Smooth muscle cell (in vitro differentiated cells): ENCODE measurements around the gene ASB10. TPM values are rescaled to one million over a fixed set of nuclear protein-coding genes. Genes with fewer than 3 reads are reported as not detected.

ENCODE experiments used
- DNase-seq: peaks from one replicate; lab custom pipeline; 2025; ENCODE audit not compliant: unreplicated experiment; lab: John Stamatoyannopoulos, UW
- H2AFZ ChIP-seq: fragments of 200-600 bp; sonication (generic); 2 replicates; pipeline ENCODE4 v1.6.0; 2016; ENCODE audit warnings: antibody characterized with exemption, low read depth, mild to moderate bottlenecking
- H3F3A ChIP-seq: fragments of 200-600 bp; sonication (generic); 2 replicates; pipeline ENCODE4 v1.6.0; 2017; ENCODE audit warnings: antibody characterized with exemption, low read depth
- H3K27ac ChIP-seq: fragments of 200-600 bp; sonication (generic); 2 replicates; pipeline ENCODE4 v1.5.1; 2016; ENCODE audit warnings: low read depth, mild to moderate bottlenecking
- H3K27me3 ChIP-seq: fragments of 200-600 bp; sonication (generic); 2 replicates; pipeline ENCODE4 v1.6.1; 2016; ENCODE audit warnings: low read depth, mild to moderate bottlenecking
- H3K36me3 ChIP-seq: fragments of 200-600 bp; sonication (generic); 2 replicates; pipeline ENCODE4 v1.5.1; 2016; ENCODE audit warnings: low read depth
- H3K4me1 ChIP-seq: fragments of 200-600 bp; sonication (generic); 2 replicates; pipeline ENCODE4 v1.5.1; 2016; ENCODE audit warnings: low read depth
- H3K4me2 ChIP-seq: fragments of 200-600 bp; sonication (generic); 2 replicates; pipeline ENCODE4 v1.6.0; 2016; ENCODE audit warnings: mild to moderate bottlenecking
- H3K4me3 ChIP-seq: fragments of 200-600 bp; sonication (generic); 2 replicates; pipeline ENCODE4 v1.5.1; 2016; ENCODE audit warnings: mild to moderate bottlenecking
- H3K79me2 ChIP-seq: fragments of 200-600 bp; sonication (generic); 2 replicates; pipeline ENCODE4 v1.6.0; 2016; ENCODE audit warnings: low read depth, mild to moderate bottlenecking
- H3K9ac ChIP-seq: fragments of 200-600 bp; sonication (generic); 2 replicates; pipeline ENCODE4 v1.6.0; 2016; ENCODE audit warnings: low read depth
- H3K9me3 ChIP-seq: fragments of 200-600 bp; sonication (generic); replicated peaks from 2 replicates; pipeline ENCODE4 v1.5.1; 2016; ENCODE audit warnings: low read depth
- H4K20me1 ChIP-seq: fragments of 200-600 bp; sonication (generic); 2 replicates; pipeline ENCODE4 v1.6.0; 2016; ENCODE audit warnings: low read depth
- WGBS: methylation state at CpG from one replicate; pipeline ENCODE4 v1.1.7; 2016; ENCODE audit warnings: low lambda C conversion rate; 5-methylcytosine and 5-hydroxymethylcytosine counted together
- polyA plus RNA-seq: library from polyadenylated mRNA; unstranded; fragments of >200 nt; fragmentation: Nextera tagmentation; extraction: Ambion mirVana; gene quantifications from 2 replicates; pipeline ENCODE4 v1.2.1, GENCODE V29; 2016
- total RNA-seq: library from RNA; depleted of rRNA; stranded (reverse); fragments of >200 nt; gene quantifications from 2 replicates; pipeline ENCODE4 v1.2.3, GENCODE V29; 2014
- TF ChIP-seq, protein P1 (sequence below): fragments of 200-600 bp; sonication (generic); IDR thresholded peaks from 2 replicates; pipeline ENCODE4 v1.5.1; 2017; ENCODE audit warnings: borderline replicate concordance, mild to moderate bottlenecking, antibody characterized with exemption; ENCODE audit not compliant: insufficient read depth, poor library complexity, severe bottlenecking

ASB10 gene
- total and polyA plus RNA-seq, 2 experiments from 2014 or later = not detected

GRCh38 chr7:151152643-151153513, 34.2 kb downstream of the ASB10 start:
- WGBS = 78% methylated on average over 6 of the region's 6 CpGs
- Histone ChIP-seq H3K27me3 (peaks cover 47% of the 10 kb centered on the region), H3K4me3 (no peak overlapping the region), H3K79me2 (no peaks in the 10 kb centered on the region), H4K20me1 (no peaks in the 10 kb centered on the region), H3K9ac (no peak overlapping the region), H3K9me3 (no peaks in the 10 kb centered on the region), H3K4me2 (no peak overlapping the region), H2AFZ (no peak overlapping the region), H3K4me1 (no peaks in the 10 kb centered on the region), H3F3A (no peaks in the 10 kb centered on the region), H3K36me3 (no peaks in the 10 kb centered on the region), H3K27ac (no peak overlapping the region)
- TF ChIP-seq, protein P1, sequence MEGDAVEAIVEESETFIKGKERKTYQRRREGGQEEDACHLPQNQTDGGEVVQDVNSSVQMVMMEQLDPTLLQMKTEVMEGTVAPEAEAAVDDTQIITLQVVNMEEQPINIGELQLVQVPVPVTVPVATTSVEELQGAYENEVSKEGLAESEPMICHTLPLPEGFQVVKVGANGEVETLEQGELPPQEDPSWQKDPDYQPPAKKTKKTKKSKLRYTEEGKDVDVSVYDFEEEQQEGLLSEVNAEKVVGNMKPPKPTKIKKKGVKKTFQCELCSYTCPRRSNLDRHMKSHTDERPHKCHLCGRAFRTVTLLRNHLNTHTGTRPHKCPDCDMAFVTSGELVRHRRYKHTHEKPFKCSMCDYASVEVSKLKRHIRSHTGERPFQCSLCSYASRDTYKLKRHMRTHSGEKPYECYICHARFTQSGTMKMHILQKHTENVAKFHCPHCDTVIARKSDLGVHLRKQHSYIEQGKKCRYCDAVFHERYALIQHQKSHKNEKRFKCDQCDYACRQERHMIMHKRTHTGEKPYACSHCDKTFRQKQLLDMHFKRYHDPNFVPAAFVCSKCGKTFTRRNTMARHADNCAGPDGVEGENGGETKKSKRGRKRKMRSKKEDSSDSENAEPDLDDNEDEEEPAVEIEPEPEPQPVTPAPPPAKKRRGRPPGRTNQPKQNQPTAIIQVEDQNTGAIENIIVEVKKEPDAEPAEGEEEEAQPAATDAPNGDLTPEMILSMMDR = no peak
- DNase-seq = no peak

DNA sequence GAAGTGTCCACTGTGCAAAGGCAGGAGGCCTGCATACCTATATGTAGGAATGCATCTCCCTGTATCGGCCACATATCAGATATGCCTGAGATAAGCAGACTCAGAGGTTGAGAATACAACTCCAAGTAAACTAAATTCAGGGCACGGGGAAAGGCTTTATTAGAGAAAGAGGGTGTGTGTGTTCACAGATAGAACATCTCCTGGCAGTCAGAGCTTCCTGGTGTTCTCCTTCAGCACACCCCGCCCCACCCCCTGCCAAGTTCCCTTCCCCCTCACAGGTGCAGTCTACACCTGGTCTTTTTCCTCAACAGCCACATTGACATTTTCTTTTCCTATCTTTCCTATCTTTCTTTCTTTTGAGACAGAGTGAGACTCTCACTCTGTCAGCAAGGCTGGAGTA, 36.7 kb downstream of the ASB10 start:
- WGBS = 92% methylated on average over 3 of the region's 3 CpGs
- no peaks in the 10 kb centered on the region for H3K79me2 ChIP-seq
- H3K4me3 ChIP-seq = no peak overlapping the region
- no peaks in the 10 kb centered on the region for H3K4me1 ChIP-seq
- TF ChIP-seq, protein P1 = no peak
- peaks cover 41% of the 10 kb centered on the region for H3K27me3 ChIP-seq
- no peaks in the 10 kb centered on the region for H3K9me3 ChIP-seq
- DNase-seq = no peak
- no peak overlapping the region for H3K4me2 ChIP-seq
- no peaks in the 10 kb centered on the region for H3F3A ChIP-seq
- no peak overlapping the region for H2AFZ ChIP-seq
- no peaks in the 10 kb centered on the region for H4K20me1 ChIP-seq
- H3K27ac ChIP-seq = no peak overlapping the region
- no peaks in the 10 kb centered on the region for H3K36me3 ChIP-seq
- no peak overlapping the region for H3K9ac ChIP-seq

GRCh38 chr7:151148319-151149259, 38.5 kb downstream of the ASB10 start:
- H3K27ac ChIP-seq = no peak overlapping the region
- no peak overlapping the region for H2AFZ ChIP-seq
- H3K79me2 ChIP-seq = no peaks in the 10 kb centered on the region
- TF ChIP-seq, protein P1 = no peak
- H3K4me2 ChIP-seq = no peak overlapping the region
- no peaks in the 10 kb centered on the region for H4K20me1 ChIP-seq
- no peak overlapping the region for H3K9ac ChIP-seq
- peaks cover 35% of the 10 kb centered on the region for H3K27me3 ChIP-seq
- no peaks in the 10 kb centered on the region for H3K36me3 ChIP-seq
- H3K4me3 ChIP-seq = no peak overlapping the region
- no peaks in the 10 kb centered on the region for H3K4me1 ChIP-seq
- no peaks in the 10 kb centered on the region for H3F3A ChIP-seq
- 82% methylated on average over 22 of the region's 22 CpGs for whole genome bisulfite sequencing
- DNase-seq = no peak
- no peaks in the 10 kb centered on the region for H3K9me3 ChIP-seq
